KMS-11 (cell line): ENCODE data around the gene SORCS2.

Experiments
- H2AFZ ChIP-seq: fragments of 200-600 bp; sonication (generic); 2 replicates; pipeline ENCODE4 v1.6.1; 2016; ENCODE audit warnings: antibody characterized with exemption, mixed run types, low read depth
- H3K27ac ChIP-seq: fragments of 200-600 bp; sonication (generic); 2 replicates; pipeline ENCODE4 v1.6.1; 2016; ENCODE audit warnings: mild to moderate bottlenecking, mixed run types
- H3K27me3 ChIP-seq: fragments of 200-600 bp; sonication (generic); 2 replicates; pipeline ENCODE4 v1.6.1; 2017; ENCODE audit warnings: mild to moderate bottlenecking, low read depth, mixed run types, moderate library complexity; ENCODE audit not compliant: insufficient read depth
- H3K36me3 ChIP-seq: fragments of 200-600 bp; sonication (generic); 2 replicates; pipeline ENCODE4 v1.6.1; 2017; ENCODE audit warnings: mild to moderate bottlenecking, mixed run types; ENCODE audit not compliant: insufficient read depth
- H3K4me1 ChIP-seq: fragments of 200-600 bp; sonication (generic); 2 replicates; pipeline ENCODE4 v1.6.1; 2016; ENCODE audit warnings: mild to moderate bottlenecking, low read depth, mixed run types; ENCODE audit not compliant: poor library complexity, severe bottlenecking
- H3K4me2 ChIP-seq: fragments of 200-600 bp; sonication (generic); 2 replicates; pipeline ENCODE4 v1.7.0; 2016; ENCODE audit warnings: mild to moderate bottlenecking, mixed run types
- H3K4me3 ChIP-seq: fragments of 200-600 bp; sonication (generic); IDR thresholded peaks from 2 replicates; pipeline ENCODE4 v1.6.1; 2017; ENCODE audit warnings: low read depth, low read length, mixed read lengths; ENCODE audit not compliant: insufficient read depth
- H3K79me2 ChIP-seq: fragments of 200-600 bp; sonication (generic); 2 replicates; pipeline ENCODE4 v1.6.1; 2016; ENCODE audit warnings: low read depth, mixed run types; ENCODE audit not compliant: insufficient read depth
- H3K9ac ChIP-seq: fragments of 200-600 bp; sonication (generic); 2 replicates; pipeline ENCODE4 v1.6.1; 2016; ENCODE audit warnings: mild to moderate bottlenecking, mixed run types
- H4K20me1 ChIP-seq: fragments of 200-600 bp; sonication (generic); 2 replicates; pipeline ENCODE4 v1.6.1; 2016; ENCODE audit warnings: mild to moderate bottlenecking, mixed run types; ENCODE audit not compliant: insufficient read depth
- TF ChIP-seq, protein P1 (sequence below): fragments of 200-600 bp; sonication (generic); conservative IDR thresholded peaks from 2 replicates; pipeline ENCODE4 v1.6.1; 2017; ENCODE audit warnings: low read depth, mild to moderate bottlenecking, antibody characterized with exemption, low read length, moderate library complexity, mixed read lengths

The SORCS2 gene

GRCh38 chr4:7296661-7297335 lies 104.5 kb downstream of the SORCS2 start:
- H3K4me3 ChIP-seq, result no peak overlapping the region
- TF ChIP-seq, protein P1, sequence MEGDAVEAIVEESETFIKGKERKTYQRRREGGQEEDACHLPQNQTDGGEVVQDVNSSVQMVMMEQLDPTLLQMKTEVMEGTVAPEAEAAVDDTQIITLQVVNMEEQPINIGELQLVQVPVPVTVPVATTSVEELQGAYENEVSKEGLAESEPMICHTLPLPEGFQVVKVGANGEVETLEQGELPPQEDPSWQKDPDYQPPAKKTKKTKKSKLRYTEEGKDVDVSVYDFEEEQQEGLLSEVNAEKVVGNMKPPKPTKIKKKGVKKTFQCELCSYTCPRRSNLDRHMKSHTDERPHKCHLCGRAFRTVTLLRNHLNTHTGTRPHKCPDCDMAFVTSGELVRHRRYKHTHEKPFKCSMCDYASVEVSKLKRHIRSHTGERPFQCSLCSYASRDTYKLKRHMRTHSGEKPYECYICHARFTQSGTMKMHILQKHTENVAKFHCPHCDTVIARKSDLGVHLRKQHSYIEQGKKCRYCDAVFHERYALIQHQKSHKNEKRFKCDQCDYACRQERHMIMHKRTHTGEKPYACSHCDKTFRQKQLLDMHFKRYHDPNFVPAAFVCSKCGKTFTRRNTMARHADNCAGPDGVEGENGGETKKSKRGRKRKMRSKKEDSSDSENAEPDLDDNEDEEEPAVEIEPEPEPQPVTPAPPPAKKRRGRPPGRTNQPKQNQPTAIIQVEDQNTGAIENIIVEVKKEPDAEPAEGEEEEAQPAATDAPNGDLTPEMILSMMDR, result no peak
- no peaks in the 10 kb centered on the region for H3K79me2 ChIP-seq
- no peaks in the 10 kb centered on the region for H3K4me1 ChIP-seq
- H3K9ac ChIP-seq, result no peak overlapping the region
- H3K4me2 ChIP-seq, result no peak overlapping the region
- no peaks in the 10 kb centered on the region for H4K20me1 ChIP-seq
- H3K27ac ChIP-seq, result no peak overlapping the region
- peaks cover 19% of the 10 kb centered on the region; the same call in 1 of the 2 replicates for H3K27me3 ChIP-seq
- H3K36me3 ChIP-seq, result no peaks in the 10 kb centered on the region
- no peak overlapping the region for H2AFZ ChIP-seq

- no peaks in the 10 kb centered on the region for H4K20me1 ChIP-seq
- no peaks in the 10 kb centered on the region for H3K36me3 ChIP-seq
- H3K9ac ChIP-seq, result no peak overlapping the region
- H3K4me3 ChIP-seq, result no peak overlapping the region
- peaks cover 16% of the 10 kb centered on the region; the same call in 1 of the 2 replicates for H3K27me3 ChIP-seq
- H3K4me1 ChIP-seq, result no peaks in the 10 kb centered on the region
- H3K27ac ChIP-seq, result no peak overlapping the region
- no peaks in the 10 kb centered on the region for H3K79me2 ChIP-seq
- no peak overlapping the region for H3K4me2 ChIP-seq
- TF ChIP-seq, protein P1, result no peak
- no peak overlapping the region for H2AFZ ChIP-seq
Measured at GRCh38 chr4:7297374-7297773, 105.0 kb downstream of the SORCS2 start.

DNA sequence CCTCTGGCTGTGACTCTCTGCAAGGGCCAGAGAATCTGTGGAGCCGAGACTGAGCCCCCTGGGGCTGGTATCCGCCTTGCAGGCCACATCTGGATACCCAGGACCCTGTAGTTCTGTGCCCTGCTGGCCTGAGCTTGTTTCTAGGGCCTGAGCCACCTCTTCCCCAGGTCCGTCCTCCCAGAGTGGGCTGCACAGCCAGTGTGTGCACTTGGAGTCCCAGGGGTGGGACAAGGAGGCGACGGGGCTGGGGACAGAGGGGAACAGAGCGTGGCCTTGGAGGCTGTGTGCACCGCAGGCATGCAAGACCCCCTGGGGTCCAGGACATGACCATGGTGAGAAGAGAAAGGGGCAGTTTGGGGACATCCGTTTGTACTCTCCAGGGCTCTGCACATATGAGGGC lies 105.5 kb downstream of the SORCS2 start:
- Histone ChIP-seq H3K27me3 (peaks cover 12% of the 10 kb centered on the region; the same call in 1 of the 2 replicates), H3K4me1 (no peaks in the 10 kb centered on the region), H3K4me3 (no peak overlapping the region), H4K20me1 (no peaks in the 10 kb centered on the region), H3K36me3 (no peaks in the 10 kb centered on the region), H3K79me2 (no peaks in the 10 kb centered on the region), H3K4me2 (no peak overlapping the region), H3K9ac (no peak overlapping the region), H3K27ac (no peak overlapping the region), H2AFZ (no peak overlapping the region)
- TF ChIP-seq, protein P1, result no peak

DNA sequence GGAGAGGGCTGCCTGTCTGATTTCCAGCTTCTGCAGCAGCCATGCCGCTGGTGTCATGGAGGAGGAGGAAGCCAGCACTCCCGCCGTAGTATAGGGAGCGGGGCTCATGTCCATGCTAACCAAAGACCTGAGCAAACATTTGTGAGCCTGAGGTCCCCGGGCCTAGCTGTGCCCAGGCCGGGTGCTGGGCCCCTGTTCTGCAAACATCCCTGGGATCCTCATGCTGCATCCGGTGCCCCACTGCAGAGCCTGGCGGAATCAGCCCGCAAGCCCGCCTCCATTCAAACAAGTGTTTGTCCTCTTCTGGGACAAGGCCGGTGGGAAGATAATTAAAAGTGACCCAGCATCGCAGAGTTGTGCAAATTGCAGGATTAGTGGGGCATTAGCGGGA lies 106.3 kb downstream of the SORCS2 start:
- H3K4me3 ChIP-seq, result no peak overlapping the region
- H3K36me3 ChIP-seq, result no peaks in the 10 kb centered on the region
- TF ChIP-seq, protein P1, result no peak
- no peak overlapping the region for H3K9ac ChIP-seq
- peaks cover 14% of the 10 kb centered on the region for H3K27me3 ChIP-seq
- H2AFZ ChIP-seq, result no peak overlapping the region
- H3K4me2 ChIP-seq, result no peak overlapping the region
- H3K27ac ChIP-seq, result no peak overlapping the region
- H3K79me2 ChIP-seq, result no peaks in the 10 kb centered on the region
- no peaks in the 10 kb centered on the region for H4K20me1 ChIP-seq
- H3K4me1 ChIP-seq, result no peaks in the 10 kb centered on the region
